Left kidney (tissue), 8 donors: ENCODE data around the gene GPNMB. TPM values are rescaled to one million over a fixed set of nuclear protein-coding genes. Genes with fewer than 3 reads are reported as not detected.
"Not testable (repeated sequence)": the region's sequence is repeated elsewhere in the genome, so short reads cannot be mapped to it uniquely, and the experiment has no call there.

ENCODE experiments used
- DNase-seq: peaks from one replicate; pipeline ENCODE4 v3.0.0-alpha.2; 2013
- long read RNA-seq, 8 donors: transcript quantifications; one replicate each; lab custom pipeline, GENCODE V29; 2026
- polyA plus RNA-seq: library from polyadenylated mRNA; unstranded; fragments of 120-200 nt; gene quantifications from one replicate; pipeline ENCODE4 v1.2.1, GENCODE V29; 2013; ENCODE audit not compliant: insufficient read length

The GPNMB gene
- polyA plus RNA-seq, result 22.1 TPM
- long read RNA-seq, donor 1, partial matches to known transcripts, result 0 of 4 reads
- long read RNA-seq, donor 1, other reads (novel, unspliced or antisense), result 0 of 4 reads
- long read RNA-seq, donor 2, partial matches to known transcripts, result 0 of 2 reads
- long read RNA-seq, donor 2, other reads (novel, unspliced or antisense), result 0 of 2 reads
- long read RNA-seq, donor 3, partial matches to known transcripts, result 6 of 9 reads
- long read RNA-seq, donor 3, other reads (novel, unspliced or antisense), result 0 of 9 reads
- long read RNA-seq, donor 4, result 0 reads
- long read RNA-seq, donor 5, partial matches to known transcripts, result 6 of 11 reads
- long read RNA-seq, donor 5, other reads (novel, unspliced or antisense), result 0 of 11 reads
- long read RNA-seq, donor 6, partial matches to known transcripts, result 0 of 3 reads
- long read RNA-seq, donor 6, other reads (novel, unspliced or antisense), result 0 of 3 reads
- long read RNA-seq, donor 7, partial matches to known transcripts, result 0 of 5 reads
- long read RNA-seq, donor 7, other reads (novel, unspliced or antisense), result 0 of 5 reads
- long read RNA-seq, donor 8, partial matches to known transcripts, result 0 of 2 reads
- long read RNA-seq, donor 8, other reads (novel, unspliced or antisense), result 0 of 2 reads

DNA sequence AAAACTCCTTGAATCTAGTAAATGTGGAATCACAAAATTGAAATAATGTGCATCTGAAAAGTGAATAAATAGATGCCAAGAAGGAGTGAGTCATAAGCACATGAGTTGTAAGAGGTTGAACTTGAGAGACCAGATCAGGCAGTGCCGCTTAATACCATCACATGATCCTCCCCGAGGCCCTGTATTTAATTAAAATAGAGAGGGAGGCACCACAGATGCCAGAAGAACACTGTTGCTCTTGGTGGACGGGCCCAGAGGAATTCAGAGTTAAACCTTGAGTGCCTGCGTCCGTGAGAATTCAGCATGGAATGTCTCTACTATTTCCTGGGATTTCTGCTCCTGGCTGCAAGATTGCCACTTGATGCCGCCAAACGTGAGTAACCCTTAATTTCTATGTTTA lies at the start of gene GPNMB:
Gene GPNMB, plus strand, starts transcription at position 221 of the 400 bp plus-strand sequence. Its CDS starts 83 bp downstream, at position 304.
- no peak for DNase-seq

- not testable (repeated sequence) for DNase-seq
These were observed 48.8 kb upstream of the GPNMB start for GRCh38 chr7:23197745-23198144.

DNA sequence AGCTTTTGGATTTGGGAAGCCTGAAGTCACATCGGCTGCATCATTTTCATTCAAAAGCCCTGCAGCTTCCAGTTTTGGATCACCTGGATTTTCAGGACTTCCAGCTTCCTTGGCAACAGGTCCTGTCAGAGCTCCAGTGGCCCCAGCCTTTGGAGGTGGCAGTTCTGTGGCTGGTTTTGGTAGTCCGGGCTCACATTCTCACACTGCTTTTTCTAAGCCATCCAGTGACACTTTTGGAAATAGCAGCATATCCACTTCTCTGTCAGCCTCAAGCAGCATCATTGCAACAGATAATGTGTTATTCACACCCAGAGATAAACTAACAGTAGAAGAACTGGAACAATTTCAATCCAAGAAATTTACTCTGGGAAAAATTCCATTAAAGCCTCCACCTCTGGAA lies 46.2 kb upstream of the GPNMB start:
- no peak for DNase-seq

DNA sequence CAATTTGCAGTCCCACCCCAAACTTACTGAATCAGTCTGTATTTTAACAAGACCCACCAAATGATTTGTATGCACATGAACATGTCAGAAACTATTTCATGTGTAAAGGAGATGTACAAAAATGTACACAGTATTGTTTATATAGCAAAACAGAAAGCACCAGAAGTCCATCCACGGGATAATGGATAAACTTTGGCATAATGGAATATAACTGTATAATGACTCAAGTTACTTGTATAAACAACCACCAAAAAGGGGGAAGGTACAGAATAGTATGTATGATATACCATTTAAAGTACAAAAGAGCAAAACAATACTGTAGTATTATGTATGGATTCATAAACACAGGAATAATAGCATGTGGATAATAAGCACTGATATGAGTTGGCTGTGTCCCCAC lies 42.3 kb upstream of the GPNMB start:
- no peak for DNase-seq

GRCh38 chr7:23205577-23205908 lies 41.0 kb upstream of the GPNMB start:
- DNase-seq, result no peak

DNA sequence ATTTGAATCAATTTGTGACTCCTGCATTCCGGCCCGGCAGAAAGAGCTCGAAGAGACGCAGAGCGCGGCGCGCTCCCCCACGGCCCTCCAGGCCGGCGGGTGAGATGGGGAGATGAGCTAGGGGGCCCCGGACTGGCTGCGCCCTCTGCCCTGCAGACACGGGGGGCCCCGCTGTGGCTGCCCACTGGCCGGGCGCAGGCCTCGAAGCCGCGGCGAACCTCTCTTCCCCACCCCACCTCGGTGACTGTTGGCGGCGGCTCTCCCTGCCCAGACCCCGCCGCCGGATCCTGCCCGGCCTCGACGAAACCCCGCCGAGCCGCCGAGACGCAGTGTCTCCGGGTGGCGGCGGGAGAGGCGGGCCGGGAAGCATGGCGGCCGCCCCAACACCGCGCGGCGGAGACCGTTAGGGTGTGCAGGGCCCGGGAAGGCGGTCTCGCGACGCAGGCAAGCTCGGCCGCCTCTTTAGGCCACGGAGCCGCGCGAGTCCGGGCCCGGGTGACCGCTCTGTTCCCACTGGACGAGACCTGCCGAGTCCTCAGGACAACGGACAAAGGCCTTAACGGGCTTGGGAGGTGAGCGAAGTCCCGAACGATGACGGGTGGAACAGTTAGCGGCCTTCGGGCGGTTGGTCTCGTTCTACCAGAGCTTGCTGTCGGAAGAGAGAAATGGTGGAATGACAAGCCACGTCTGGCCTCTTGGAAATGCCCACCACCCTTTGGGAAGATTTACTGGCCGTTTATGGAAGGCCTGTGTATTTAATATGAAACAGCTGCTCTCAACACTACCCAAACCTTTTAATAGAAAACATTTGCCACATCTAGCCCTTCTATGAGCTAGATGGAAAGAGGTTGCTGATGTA lies 40.4 kb upstream of the GPNMB start:
- peak; percentile 54 for DNase-seq

DNA sequence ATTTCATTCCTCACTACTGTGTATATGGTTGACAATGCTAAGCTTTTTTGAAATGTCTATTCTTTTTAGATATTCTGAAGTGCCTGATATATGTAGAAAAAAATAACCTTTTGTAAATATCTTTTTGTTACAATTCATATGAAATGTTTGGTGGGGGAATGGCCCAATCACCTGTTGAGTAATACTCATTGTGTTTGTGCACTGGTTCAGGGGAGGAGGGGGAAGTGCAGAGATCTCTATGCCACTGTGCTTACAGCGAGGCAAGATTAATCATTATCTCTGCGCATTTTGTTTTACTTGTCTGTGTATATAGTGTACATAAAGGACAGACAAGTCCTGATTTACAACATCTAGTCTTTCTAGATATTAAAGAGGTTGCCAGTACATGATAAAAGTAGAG lies 39.6 kb upstream of the GPNMB start:
- DNase-seq, result no peak

DNA sequence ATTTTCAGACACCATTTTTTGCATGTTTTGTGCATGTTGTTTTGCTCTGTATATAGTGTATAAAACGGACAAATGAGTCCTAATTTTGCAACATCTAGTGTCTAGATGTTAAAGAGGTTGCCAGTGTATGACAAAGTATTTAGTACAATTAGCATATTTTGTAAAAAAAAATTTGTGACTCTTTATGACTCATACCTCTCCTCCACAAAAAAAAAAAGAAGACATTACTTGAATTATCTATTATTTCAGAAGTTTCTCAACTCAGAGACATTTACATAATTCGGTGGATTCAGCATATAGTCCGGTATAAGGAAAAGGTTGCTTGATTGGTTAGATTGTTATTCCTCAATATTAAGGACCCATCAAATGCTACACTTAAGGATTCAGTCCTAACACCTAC lies 38.7 kb upstream of the GPNMB start:
- no peak for DNase-seq

GRCh38 chr7:23208316-23208715 lies 38.3 kb upstream of the GPNMB start:
- no peak for DNase-seq

DNA sequence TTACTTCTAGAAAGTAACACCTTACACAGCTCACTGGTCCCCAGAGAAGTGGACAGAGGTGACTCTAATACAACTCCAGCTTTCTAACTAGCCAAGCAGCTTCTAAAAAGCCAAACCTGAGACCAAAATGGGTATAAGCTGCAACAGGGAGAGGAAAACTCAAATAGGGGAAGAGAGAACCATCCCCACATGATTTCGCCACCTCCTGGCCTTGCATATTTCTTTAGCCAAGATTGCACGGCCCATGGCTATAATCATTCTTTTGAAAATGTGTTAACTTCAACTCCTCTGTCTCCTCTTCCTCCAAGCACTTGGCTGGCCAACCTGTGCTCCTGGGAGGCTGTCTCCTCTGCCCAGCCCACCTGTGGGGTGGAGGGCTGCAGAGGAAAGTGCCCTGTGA lies 36.1 kb upstream of the GPNMB start:
- no peak for DNase-seq

DNA sequence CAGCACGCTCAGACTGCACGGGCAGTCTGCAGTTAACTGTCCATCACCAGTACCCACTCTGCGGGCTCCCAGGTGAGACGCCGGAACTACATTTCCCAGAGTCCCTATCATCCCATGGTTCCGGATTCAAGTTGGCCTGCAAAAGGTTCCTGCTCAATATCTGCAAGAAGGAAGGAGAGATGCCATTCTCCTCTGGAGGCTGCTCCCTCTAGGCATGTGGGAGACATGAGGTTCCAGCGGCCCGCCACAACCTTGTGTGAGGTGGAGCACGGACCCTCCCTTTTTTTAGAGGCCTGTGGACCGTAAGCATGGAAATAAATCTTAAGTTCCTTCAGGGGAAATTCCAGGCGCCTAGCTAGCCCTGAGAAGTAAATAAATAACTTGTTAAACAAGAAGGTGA lies 35.0 kb upstream of the GPNMB start:
- peak; percentile 73 for DNase-seq

DNA sequence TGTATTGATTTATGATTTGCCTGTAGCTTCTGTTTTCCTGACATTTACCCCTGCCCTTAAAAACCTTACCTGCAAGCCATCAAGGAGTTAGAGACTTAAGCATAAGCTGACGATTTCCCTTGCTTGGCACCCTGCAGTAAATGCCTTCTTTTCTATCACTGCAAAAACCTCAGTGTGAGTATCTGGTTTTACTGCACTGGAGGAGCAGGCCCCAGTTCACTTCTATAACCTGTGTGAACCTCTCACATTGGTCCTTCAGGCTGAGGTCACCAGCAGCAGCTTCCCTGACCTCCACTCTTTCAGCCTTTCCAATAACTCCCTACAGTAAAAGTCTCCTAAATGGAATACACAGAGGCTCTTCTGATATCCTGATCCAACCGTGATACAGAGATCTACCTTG lies 34.2 kb upstream of the GPNMB start:
- DNase-seq, result no peak

GRCh38 chr7:23212841-23213240 lies 33.7 kb upstream of the GPNMB start:
- DNase-seq, result no peak

DNA sequence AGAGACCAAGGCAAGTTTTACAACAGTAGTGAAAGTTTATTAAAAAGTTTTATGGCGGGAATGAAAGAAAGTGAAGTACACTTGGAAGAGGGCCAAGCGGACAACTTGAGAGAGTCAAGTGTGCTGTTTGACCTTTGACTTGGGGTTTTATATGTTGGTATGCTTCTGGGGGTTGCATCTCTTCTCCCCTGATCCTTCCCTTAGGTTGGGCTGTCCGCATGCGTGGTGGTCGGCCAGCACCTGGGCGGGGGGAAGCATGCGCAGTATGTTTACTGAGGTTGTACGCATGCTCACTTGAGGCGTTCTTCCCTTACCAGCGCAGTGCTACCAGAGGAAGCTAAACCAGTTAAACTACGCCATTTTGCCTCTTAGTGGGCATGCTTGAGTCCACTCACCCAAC lies 32.8 kb upstream of the GPNMB start:
- no peak for DNase-seq

DNA sequence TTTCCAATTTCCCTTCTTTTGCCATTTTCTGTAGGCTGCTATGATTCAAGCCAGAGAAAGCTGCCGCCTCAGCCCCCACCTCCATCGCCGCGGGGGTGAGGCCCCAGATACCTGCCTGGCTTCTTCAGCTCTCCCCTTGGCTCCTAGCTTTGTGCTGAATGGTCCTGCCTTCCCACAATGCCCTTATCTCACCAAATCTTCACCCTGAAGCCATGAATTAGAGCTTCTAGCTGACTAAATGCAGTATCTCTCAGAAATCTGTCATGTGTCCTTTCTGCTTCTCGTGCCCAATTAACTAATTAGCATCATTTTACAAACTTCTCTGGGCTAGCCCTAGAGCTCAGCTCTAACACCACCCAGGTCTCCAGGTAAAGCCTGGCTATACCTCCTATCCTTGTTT lies 32.2 kb upstream of the GPNMB start:
- DNase-seq, result no peak

DNA sequence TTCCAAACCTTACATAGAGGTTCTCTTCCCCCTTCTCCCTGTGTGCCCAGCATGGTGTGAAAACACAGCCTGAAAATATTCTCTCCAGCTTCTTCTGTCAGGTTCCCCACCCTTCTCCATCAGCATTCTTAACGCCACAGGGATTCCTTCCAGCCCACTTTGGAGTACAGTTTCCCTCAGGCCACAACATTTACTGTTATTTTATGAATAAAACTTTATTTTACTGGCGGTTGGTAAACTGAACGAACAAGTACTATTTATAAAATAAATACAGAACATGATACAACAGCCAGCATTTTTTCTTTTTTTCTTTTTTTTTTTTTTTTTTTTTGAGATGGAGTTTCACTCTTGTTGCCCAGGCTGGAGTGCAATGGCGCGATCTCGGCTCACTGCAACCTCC lies 31.6 kb upstream of the GPNMB start:
- DNase-seq, result no peak

GRCh38 chr7:23216021-23216420 lies 30.6 kb upstream of the GPNMB start:
- DNase-seq, result no peak

DNA sequence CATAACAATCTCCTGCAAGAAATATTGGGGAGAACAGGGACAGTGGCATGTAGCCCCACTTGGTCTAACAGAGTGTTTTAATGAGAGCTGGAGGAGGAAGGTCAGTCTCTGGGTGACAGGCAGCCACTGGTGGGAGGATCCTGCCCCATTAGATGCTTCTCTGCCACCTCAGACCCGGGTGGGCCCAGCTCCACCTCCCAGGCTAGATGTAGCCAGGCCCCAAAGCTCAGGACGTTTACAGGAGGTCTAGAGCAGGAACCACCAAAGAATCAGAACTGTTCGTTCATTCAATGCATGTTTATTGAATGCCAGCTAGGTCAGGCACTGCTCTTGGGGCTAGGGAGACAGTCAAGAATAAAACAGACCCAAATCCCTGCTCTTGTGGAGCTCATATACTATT lies 28.4 kb upstream of the GPNMB start:
- DNase-seq, result no peak

DNA sequence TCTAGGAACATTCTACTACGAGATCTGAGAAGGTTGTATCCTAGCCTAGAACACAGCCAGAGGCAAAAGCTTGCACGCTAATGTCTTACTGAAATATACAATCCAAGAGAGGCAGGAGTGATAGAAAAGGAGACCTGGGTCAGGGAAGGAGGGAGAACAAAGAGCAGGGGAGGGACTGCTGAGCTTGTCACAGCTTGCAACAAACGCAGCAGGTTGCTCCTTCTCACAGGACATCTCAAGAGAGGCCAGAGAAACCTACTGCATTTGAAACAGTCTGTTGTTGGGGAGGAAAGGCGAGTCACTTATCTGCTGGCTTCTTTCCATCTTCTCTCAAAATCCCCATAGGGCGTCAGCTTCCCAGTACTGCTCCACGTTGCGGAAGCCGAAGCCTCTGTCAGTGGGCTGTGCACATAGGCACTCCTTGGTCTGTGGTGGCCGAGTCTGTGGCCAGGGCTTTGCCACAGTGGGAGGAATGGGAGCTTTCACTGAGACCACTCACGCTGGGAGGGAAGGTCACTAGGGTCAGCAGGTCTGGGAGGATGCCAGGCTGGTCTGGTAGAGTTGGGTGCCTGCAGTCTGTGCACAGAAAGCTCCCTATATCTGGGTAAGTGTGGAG lies 25.8 kb upstream of the GPNMB start:
- DNase-seq, result no peak

GRCh38 chr7:23222439-23223030 lies 24.0 kb upstream of the GPNMB start:
- DNase-seq, result no peak

DNA sequence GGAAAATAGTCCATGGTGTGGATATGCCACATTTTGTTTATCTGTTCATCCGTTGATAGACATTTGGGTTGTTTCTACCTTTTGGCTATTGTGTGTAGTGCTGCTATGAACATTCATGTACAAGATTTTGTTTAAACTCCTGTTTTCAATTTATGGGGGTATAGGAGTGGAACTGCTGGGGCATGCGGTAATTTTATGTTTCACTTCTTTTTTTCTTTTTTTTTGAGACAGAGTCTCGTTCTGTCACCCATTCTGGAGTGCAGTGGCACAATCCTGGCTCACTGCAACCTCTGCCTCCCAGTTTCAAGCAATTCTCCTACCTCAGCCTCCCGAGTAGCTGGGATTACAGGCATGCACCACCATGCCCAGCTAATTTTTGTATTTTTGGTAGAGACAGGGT lies 22.2 kb upstream of the GPNMB start:
- DNase-seq, result not testable (repeated sequence)

- DNase-seq, result no peak
These were observed 19.6 kb upstream of the GPNMB start for GRCh38 chr7:23226844-23227450.
